NCI-H2107 treated with DMSO at 0.1 percent for 48 hours (cell line): ENCODE data around the gene SLC38A11.

ENCODE experiments used
- DNase-seq: peaks from one replicate; lab custom pipeline; 2025; ENCODE audit not compliant: unreplicated experiment; lab: John Stamatoyannopoulos, UW

Gene SLC38A11

DNA sequence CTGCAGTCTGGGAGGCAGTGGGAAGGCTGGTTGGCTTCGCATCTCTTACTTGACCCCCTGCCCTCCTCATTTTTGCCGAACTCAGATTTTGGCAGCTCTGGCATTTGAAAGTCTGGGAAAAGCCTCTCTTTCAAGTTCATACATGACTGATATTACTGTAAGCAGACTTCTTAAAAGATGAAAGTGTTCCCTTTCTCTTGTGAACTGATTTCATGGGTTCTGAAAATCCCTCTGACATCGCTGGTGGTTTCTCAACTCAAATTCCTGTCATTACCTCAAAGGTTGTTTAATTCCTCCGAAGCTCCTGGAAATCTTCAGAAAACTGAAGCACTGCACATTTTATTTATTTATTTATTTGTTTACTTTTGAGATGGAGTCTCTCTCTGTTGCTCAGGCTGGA lies 16.9 kb upstream of the SLC38A11 start:
- DNase-seq: no peak

DNA sequence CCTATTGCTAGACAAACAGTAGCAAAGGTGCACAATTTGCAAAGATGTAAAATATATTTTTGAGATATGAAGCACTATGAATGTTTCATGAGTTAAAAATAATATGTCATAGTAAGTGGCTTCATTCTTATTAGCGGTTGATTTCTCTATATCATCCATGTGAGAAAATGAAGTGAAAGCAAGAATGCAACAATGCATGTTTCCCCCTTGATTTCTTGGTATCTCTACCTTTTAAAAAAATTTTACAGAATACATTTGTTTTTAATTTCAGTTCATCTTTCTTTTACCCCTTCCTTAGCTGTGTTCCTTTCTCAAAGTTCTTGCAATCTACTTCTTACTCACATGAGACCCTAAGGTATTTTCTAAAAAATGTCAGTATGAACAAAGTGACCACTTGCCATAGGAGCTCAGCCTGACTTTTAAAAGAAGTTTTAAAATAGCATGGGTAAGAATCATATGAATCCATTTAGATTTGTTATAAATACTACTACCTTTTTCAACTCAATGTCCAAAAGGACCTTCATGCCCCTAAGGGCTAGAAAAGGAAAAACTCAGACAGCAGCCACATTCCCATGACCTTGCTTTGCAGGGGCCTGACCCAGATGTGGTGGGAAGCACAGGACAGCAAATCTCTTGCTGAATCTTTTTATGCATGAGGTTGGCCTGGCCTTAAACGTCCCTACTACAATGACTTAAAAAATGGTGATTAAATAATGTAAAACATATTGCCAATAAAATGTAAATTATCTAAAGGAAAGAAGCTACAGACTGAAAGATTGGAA lies 14.8 kb upstream of the SLC38A11 start:
- DNase-seq: no peak

DNA sequence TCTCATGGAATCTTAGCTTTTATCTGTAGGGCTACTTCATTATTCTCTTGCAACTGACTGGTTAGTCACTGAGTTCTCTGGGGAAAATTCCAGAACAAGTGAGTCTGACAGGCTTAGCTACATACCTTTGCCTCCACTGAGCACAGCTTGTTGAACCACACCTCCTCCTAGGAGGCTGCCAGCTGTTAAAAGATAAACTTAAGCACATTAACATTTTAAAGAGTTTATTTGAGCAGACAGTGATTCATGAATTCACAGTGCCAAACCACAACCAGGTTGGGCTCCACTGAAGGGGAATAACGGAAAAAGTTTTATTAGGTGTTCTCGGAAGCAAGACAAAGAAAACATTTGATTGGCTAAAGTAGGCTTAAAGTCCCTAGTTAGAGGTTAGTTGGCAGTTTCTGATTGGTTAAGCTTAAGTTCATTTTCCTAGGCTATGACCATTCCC lies 12.5 kb upstream of the SLC38A11 start:
- DNase-seq: no peak

DNA sequence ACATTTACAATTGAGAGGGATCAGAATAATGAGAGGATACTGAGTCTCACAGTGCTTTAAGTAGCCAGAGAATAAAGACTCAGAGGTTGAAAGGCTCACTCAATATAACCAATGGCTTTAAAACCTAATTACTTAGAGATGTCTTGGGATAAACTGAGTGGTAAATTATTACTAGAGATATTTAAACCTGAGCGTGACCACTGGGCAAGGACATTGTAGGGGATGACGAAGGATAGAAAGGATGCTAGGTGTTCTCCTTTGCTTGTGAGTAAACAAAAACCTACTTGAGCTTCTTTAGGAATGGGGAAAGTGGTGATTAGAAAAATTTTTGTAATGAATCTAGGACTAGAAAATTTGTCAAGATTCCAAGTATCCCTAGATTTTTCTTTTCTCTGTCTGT lies 12.0 kb upstream of the SLC38A11 start:
- DNase-seq: no peak

DNA sequence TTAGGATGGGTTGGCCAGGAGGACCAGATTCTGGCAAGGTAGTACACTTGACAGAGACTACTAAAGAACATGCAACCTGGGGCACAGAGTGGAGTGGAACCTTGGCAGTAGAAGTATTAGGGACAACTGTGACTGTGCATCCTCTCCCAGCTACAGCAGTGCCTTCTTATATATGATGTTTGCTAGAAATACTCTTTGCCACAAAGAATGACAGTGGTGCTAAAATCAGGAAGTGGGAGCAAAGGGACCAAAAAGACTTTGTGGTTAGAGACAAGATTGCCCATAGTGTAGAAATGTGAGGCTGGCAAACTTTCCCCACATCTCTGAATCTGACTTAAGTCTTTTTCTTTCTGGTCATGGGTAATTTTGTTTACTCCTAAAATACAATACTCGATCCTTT lies 9.4 kb upstream of the SLC38A11 start:
- no peak for DNase-seq

DNA sequence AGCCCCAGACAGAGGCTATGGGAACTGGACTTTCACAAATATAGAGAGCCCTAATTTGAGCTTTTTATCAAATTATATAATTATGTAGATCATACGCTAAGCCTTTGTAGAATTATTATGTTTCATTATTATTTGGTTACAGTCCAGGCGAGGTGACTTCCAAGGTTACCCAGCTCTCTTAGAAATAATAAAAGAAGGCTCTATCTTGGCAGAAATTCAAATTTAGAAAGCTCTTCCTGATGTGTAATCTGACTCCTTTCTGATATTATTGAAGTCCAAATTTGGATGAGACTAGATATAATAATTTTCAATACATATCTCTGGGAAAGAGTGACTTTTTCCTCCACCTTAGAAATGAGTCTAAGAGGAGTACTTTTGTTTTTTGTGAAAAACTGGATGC lies 4.8 kb upstream of the SLC38A11 start:
- DNase-seq: peak; percentile 37

DNA sequence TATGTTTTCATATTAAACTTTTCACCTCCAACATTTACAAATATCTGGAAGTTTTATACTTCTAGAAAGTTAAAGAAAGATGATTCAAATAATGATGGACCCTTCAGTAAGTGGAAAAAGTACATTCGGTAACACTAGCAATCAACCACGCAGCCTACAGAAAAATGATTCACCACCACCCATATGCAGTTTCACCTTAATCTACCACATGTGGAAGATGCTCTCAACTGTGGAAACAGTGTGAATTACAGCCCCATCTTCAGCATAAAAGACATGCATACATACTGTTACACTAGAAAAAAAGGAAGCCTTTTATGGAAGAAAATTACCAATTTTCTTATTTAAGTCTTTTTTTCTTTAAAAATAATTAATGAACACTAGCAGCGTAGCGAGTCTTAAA lies 1.1 kb downstream of the SLC38A11 start:
- DNase-seq: no peak

DNA sequence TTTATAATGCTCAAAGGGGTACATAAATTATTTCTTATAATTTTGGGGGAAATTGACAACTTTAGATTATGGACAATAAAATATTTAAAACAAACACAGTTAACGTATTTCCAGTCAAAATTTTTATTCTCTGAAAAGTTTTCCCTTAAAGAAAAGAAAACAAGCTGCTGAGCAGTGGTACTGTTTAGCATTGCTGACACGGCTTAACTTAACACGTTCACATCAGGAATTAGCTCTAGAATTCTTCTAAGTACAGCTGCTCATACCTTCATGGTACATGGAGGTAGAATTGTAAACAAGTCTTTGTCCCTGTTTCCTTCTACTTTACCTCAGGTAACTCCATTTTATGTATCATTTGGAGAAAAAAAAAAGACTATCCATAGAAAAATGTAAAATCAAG lies 2.0 kb downstream of the SLC38A11 start:
- DNase-seq: no peak

DNA sequence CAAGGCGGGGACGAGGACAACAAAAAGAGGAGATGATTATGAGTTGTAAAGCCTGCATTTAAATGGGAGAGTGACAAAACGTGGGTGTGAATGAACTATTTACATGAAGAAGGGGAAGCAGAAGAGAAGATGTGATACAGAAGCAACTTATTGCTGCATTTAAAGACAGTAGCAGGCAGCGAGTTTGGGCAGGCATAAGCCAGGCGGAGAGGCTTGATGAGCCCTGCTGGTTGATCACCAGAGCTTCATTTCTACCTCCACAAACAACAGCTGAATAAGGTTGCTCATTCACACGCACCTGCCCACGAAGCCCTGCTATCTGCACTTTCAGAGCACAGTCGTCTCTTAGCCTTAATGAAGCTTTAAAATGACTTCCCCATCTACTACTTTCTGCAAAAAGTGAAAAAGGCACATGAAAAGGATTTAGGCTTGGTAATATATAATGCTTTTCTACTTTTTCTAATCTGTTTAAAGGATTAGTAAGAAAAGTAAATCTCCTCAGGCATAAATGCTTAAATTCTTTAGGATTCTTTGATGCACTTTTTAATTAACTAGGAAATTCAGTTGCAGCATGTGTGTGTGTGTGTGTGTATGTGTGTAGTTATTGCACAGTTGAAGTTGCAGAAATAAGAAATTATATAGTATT lies 3.1 kb downstream of the SLC38A11 start:
- DNase-seq: no peak

DNA sequence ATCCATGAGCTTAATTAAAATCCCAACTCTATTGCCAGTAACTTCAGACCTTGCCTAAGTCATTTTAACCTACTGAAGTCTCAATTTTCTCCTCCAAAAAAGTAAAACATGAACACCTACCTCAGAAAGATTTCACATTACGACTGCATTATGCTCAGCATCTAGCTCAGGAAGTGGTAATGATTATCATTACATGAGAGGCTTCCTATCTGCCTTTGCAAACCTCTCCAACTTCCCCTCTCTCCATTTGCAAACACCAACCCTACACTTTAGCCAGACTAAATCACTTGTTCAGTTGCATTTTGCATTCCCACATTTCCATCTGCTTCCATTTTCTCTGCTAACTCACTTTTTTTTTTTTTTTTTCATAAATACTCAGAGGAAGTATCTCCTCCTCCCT lies 6.8 kb downstream of the SLC38A11 start:
- no peak for DNase-seq

DNA sequence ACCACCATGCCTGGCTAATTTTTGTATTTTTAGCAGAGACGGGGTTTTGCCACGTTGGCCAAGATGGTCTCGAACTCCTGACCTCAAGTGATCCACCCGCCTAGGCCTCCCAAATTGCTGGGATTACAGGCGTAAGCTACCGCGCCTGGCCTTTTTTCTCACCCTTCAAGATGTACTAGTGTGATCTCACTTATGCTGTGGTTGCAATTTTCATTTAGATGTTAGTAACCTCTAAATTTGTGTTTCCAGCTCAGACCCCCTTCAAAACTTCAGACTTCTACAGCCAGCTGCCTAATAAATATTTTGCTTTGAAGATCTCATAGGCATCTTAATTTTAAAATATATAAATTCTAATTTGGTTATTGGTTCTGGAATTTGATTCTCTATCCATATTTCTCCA lies 8.0 kb downstream of the SLC38A11 start:
- no peak for DNase-seq

DNA sequence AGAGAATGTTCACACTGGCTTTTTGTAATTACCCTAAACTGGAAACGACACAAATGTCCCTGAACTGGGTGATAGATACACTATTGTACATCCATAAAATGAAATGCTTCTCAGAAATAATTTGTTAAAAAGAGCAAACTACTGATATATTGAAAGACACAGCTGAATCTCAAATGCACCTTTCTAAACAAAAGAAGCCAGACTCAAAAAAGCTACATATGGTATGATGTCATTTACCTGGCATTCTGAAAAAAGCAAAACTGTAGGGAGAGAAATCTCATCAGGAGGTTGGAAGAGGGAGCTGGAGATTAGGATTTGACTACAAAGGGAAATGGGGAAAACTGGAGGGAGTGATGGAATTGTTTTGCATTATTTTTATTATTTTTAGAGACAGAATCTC lies 12.0 kb downstream of the SLC38A11 start:
- DNase-seq: no peak

DNA sequence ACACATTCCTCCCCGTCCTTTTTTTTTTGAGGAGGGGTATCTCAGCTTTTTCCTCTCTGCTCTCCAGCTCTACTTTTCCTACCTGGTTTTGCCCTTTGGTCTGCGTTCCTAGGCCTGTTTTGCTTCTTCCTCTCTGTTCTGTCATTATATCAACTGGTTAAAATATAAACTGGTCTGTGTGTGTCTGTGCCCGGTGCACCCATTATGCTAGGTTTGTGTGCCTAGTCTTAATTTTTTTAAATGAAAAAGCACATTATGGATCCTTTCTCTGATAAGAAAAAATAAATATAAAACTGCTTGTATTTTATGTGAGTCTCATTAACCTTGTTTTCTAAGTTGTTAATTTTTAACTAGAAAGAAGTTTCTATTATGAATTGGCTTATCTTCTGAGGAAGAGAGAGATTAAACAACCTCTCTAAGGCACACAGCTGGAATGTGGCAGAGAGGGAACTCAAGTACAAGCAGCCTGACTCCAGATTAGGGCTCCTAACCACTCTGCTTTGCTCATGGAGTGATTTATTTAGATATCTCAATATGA lies 17.4 kb downstream of the SLC38A11 start:
- DNase-seq: no peak

DNA sequence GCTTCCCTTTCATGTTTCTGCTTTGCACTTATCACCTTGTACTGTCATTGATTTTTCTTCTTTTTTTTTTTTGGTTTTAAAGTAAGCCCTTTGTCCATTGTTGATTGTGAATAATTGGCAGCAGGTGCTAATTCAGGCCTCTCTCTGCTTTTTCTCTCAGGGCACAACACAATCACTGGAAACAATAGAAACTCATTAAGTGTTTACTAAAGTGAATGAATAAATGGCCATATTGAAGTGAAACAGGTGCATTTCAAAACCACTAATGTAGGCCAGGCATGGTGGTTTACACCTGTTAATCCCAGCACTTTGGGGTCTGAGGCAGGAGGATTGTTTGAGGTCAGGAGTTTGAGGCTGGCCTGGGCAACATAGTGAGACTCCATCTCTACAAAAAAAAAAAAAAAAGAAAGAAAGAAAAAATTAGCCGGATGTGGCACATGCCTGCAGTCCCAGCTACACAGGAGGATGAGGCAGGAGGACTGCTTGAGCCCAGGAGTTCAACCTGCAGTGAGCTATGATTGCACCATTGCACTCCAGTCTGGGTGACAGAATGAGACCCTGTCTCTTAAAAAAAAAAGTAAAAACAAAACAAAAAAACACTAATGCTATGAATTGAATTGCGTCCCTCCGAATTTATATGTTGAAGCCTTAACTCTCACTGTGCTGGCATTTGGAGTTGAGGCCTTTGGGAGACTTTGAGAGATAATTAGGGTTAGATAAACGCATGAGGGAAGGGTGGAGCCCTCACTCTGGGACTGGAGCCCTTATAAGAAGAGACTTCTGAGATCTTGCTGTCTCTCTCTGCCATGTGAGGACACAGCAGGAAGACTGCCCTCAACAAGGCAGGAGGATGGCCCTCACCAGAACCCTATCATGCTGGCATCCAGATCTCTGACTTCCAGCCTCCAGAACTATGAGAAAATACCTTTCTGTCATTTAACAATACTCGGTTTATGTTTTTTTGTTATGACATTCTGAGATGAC lies 19.9 kb downstream of the SLC38A11 start:
- peak; percentile 96 for DNase-seq

DNA sequence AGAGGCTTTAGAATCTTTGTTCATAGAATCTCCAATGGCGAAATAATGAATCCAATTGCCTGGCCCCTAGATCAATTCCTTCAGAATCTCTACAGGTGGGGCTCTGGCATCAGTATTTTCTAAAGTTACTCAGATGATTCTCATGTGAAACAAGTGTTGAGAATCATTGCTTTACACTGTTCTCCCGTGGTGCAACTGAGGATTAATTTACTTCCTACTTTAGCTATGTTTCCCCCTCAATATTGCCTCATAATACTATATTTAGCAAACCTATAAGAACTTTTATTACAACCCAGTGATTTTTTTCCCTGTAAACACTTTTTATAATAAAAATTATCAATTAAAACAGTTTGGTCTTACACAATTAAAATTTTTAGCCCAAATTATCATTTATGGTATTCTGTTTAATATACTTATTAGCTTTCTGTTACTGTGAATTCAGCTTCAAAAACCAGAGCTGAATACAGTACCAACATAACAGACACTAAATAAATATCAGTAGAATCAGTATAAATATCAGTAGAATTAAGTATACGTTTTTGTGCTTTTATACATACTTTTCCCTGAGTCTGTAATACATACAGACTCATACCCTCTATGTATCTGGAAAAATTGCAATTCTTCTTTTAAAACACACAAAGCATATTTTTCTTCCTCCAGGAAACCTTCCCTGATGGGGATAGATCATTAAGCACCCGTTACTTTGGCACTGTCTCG lies 20.8 kb downstream of the SLC38A11 start:
- no peak for DNase-seq

DNA sequence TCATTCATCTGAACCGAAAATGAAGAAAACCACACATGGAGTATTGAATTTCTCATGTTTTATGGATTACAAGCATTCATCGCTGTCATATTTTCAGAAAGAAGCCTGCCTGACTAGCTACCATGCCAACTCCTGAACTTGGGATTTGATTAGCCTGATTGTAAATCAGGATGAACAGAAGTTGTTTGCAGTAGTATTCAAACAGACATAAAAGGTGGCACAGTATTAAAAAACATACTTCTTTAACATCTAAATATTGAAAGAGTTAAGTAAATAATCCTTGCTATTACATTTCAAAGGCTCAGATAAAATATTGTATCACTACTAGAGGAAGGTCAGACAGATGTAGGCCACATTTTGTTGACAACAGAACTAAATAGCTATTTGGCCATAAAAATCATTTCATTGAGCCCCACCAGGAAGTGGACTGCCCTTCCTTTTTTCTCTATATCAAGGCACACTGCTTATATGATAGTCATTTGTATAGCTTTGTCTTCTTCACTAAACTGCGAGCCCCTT lies 21.6 kb downstream of the SLC38A11 start:
- no peak for DNase-seq

DNA sequence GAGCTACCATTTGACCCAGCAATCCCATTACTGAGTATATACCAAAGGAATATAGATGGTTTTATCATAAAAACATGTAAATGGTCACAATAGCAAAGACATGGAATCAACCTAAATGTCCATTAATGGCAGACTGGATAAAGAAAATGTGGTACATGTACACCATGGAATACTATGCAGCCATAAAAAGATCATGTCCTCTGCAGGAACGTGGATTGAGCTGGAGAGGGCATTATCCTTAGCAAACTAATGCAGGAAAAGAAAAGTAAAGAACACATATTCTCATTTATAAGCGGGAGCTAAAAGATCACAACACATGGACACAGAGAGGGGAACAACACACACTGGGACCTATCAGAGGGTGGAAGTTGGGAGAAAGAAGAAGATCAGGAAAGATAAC lies 22.9 kb downstream of the SLC38A11 start:
- DNase-seq: no peak

DNA sequence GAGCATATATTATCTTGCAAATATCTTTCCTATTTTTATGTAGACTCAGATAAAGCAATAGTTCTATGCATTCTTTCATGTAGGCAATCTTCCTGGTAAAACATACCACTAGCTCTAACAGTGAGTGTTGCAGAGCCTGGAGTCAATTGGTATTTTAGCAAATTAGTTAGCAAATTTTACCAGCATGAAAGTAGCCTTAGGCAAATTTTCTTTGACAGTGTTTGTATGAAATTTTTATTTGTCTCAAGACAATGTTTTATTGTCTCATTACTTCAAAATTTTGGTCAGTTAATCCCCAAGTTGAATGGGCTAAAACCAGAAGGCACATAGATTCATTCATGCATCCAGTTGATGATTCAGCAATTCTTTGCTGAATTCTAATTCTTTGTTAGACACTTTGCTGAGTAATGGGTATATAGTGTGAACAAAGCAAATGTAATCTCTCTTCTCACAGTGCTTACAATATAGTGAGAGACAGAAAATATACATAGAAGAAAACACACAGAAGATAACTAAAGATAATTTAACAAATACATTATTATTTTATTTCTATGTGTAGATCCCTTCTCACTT lies 27.1 kb downstream of the SLC38A11 start:
- DNase-seq: no peak

DNA sequence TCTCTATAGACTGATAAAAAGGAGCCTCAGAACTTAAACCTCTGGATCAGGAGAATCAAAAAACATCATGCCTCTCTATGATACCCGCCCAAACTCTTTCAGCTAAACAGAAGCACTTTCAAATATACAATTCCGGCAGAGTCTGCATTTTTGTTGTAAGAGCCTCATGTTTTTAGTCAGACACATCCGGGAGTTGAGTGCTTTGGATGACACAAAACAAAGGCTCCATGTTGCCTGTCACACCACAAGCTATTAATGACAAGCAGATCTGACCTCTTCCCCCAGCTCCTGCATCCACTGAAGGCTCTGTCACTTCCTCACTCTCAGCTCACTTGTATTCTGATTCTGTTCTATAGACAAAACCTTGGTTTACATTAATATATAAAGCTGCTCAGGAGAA lies 33.2 kb downstream of the SLC38A11 start:
- no peak for DNase-seq

DNA sequence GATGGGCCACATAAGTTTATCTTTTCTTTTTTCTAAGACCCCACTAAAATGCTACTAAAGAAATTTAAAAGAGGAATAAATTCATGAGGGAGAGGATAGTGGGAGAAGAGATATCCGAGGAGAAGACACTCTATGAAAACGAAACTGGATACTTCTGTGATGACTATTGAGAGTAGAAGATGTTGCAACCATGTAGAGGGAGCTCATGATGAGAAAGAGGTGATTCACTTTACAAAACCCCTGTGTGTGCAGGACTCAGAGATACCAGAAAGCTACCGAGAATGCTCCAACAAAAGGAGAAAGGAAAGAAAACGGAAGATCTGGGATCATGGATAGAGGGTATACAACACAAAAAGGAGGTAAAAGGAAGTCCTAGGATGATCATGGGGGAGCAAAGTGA lies 34.9 kb downstream of the SLC38A11 start:
- DNase-seq: no peak
